B cell (primary cell): Measurements from ENCODE around the gene RASAL3. TPM values are rescaled to one million over a fixed set of nuclear protein-coding genes. Genes with fewer than 3 reads are reported as not detected.

ENCODE experiments used
- ATAC-seq: fragments of 200-7000 bp; cut with Tn5 transposase; one replicate; pipeline ENCODE4 v1.10.0; 2021; ENCODE audit warnings: low read depth, mild to moderate bottlenecking, moderate number of reproducible peaks, moderate library complexity
- CTCF ChIA-PET: fragments of 350-600 bp; sonication (Branson Sonifier 250); formaldehyde crosslinking; loops from one replicate; lab custom pipeline; 2021; ENCODE audit warnings: antibody characterized with exemption, inconsistent platforms; lab: Charles Lee
- POLR2A ChIA-PET: fragments of 350-600 bp; sonication (Branson Sonifier 250); formaldehyde crosslinking; loops from one replicate; lab custom pipeline; 2021; ENCODE audit warnings: antibody characterized with exemption; lab: Charles Lee
- DNase-seq: peaks from one replicate; pipeline ENCODE4 v3.0.0; 2013
- H2AFZ ChIP-seq: 2 replicates; pipeline ENCODE4 v1.6.1; 2012; ENCODE audit warnings: mild to moderate bottlenecking, low read depth, low read length; ENCODE audit not compliant: insufficient read depth, poor library complexity, severe bottlenecking
- H3K27ac ChIP-seq, 2 donors: 1 replicate in 1 of 2; 2 replicates in 1 of 2; pipeline ENCODE4 v1.5.1; 2012 to 2013; ENCODE audit warnings: low read length in 2 of 2, mild to moderate bottlenecking in 2 of 2, moderate library complexity in 1 of 2
- H3K27me3 ChIP-seq, 4 experiments: fragments of 200-600 bp in 1 of 4; sonication (generic) in 1 of 4; replicated peaks in 1 of 4; 1 replicate in 2 of 4; 2 replicates in 2 of 4; pipeline versions ENCODE4 v1.6.1 to v1.7.0; 2013 to 2016; ENCODE audit warnings: low read length in 3 of 4, mild to moderate bottlenecking in 2 of 4, mixed read lengths in 1 of 4, moderate library complexity in 1 of 4; ENCODE audit not compliant: insufficient read depth in 4 of 4, control insufficient read depth in 3 of 4; ENCODE audit errors: control extremely low read depth in 1 of 4
- H3K36me3 ChIP-seq, 2 experiments: replicated peaks in 1 of 2; 1 replicate in 1 of 2; 2 replicates in 1 of 2; pipeline versions ENCODE4 v1.6.1 to v1.7.1; 2013; ENCODE audit warnings: low read length in 1 of 2; ENCODE audit not compliant: insufficient read depth in 2 of 2, control insufficient read depth in 1 of 2; ENCODE audit errors: control extremely low read depth in 1 of 2, extremely low read depth in 1 of 2
- H3K4me1 ChIP-seq, 2 donors: fragments of 200-600 bp in 1 of 2; sonication (generic) in 1 of 2; 1 replicate in 1 of 2; 2 replicates in 1 of 2; pipeline versions ENCODE4 v1.5.1 to v1.6.1; 2013 to 2017; ENCODE audit warnings: low read length in 2 of 2; ENCODE audit not compliant: control insufficient read depth in 2 of 2, insufficient read depth in 2 of 2
- H3K4me2 ChIP-seq: replicated peaks from 2 replicates; pipeline ENCODE3; 2012; ENCODE audit warnings: mild to moderate bottlenecking, low read depth, low read length; ENCODE audit not compliant: poor library complexity, severe bottlenecking
- H3K4me3 ChIP-seq, 5 experiments: fragments of 200-600 bp in 1 of 5; sonication (generic) in 1 of 5; 1 replicate in 3 of 5; 2 replicates in 2 of 5; pipeline versions ENCODE4 v1.5.1 to v1.7.0; 2011 to 2016; ENCODE audit warnings: low read length in 4 of 5, mild to moderate bottlenecking in 4 of 5, low read depth in 2 of 5, control low read depth in 1 of 5, moderate library complexity in 1 of 5; ENCODE audit not compliant: insufficient read depth in 1 of 5; ENCODE audit errors: control extremely low read depth in 1 of 5, extremely low read depth in 1 of 5
- H3K79me2 ChIP-seq: fragments of 200-600 bp; sonication (generic); one replicate; pipeline ENCODE4 v1.6.0; 2016; ENCODE audit warnings: low read length; ENCODE audit not compliant: control insufficient read depth, insufficient read depth
- H3K9ac ChIP-seq: fragments of 200-600 bp; sonication (generic); 2 replicates; pipeline ENCODE4 v1.6.1; 2017; ENCODE audit warnings: mild to moderate bottlenecking, low read length, moderate library complexity
- H3K9me3 ChIP-seq, 3 donors: one replicate each; pipeline versions ENCODE4 v1.6.1 to v1.7.1; 2013; ENCODE audit warnings: low read length in 2 of 3; ENCODE audit not compliant: control insufficient read depth in 2 of 3, insufficient read depth in 1 of 3; ENCODE audit errors: control extremely low read depth in 1 of 3
- H4K20me1 ChIP-seq: 2 replicates; pipeline ENCODE4 v1.6.0; 2012; ENCODE audit warnings: mild to moderate bottlenecking, low read length; ENCODE audit not compliant: insufficient read depth, control insufficient read depth, poor library complexity, severe bottlenecking
- H3K27ac Mint-ChIP-seq: one replicate; pipeline ENCODE4 v1.8.0; 2021; ENCODE audit warnings: mixed read lengths
- H3K27me3 Mint-ChIP-seq: one replicate; pipeline ENCODE4 v1.8.0; 2021; ENCODE audit warnings: mixed read lengths
- H3K4me1 Mint-ChIP-seq: one replicate; pipeline ENCODE4 v1.8.0; 2021; ENCODE audit warnings: mixed read lengths
- H3K4me3 Mint-ChIP-seq: one replicate; pipeline ENCODE4 v1.8.0; 2021; ENCODE audit warnings: mixed read lengths
- H3K9me3 Mint-ChIP-seq: one replicate; pipeline ENCODE4 v1.8.0; 2022; ENCODE audit warnings: mixed read lengths; ENCODE audit not compliant: insufficient read depth
- EZH2 ChIP-seq: IDR thresholded peaks from 2 replicates; pipeline ENCODE4 v1.6.1; 2012; ENCODE audit warnings: borderline replicate concordance, low read depth, mild to moderate bottlenecking, moderate library complexity, low read length; ENCODE audit not compliant: insufficient read depth, poor library complexity, severe bottlenecking
- WGBS: methylation state at CpG from one replicate; pipeline ENCODE4 v1.1.5; 2013; ENCODE audit warnings: missing lambda C conversion rate; ENCODE audit not compliant: insufficient coverage; 5-methylcytosine and 5-hydroxymethylcytosine counted together
- intact Hi-C: fragments of 100-400 bp; cut with micrococcal nuclease; formaldehyde crosslinking; loops from one replicate; pipeline ENCODE4 v1.10.0; 2022
- polyA plus RNA-seq: library from polyadenylated mRNA; depleted of rRNA; stranded (reverse); fragments of >200 nt; gene quantifications from 2 replicates; pipeline ENCODE4 v1.2.3, GENCODE V29; 2012
- total RNA-seq, 2 donors: library from RNA; stranded (reverse); fragments of 120-200 nt in 1 of 2; gene quantifications; 1 replicate in 1 of 2; 2 replicates in 1 of 2; pipeline versions ENCODE4 v1.2.3 to v1.2.4, GENCODE V29; 2013 to 2022
- TF ChIP-seq, protein P1 (sequence below): fragments of 200-600 bp; IDR thresholded peaks from one replicate; pipeline ENCODE4 v1.8.0; 2022; ENCODE audit warnings: antibody characterized with exemption, mild to moderate bottlenecking

The RASAL3 gene
- total and polyA plus RNA-seq, 2 donors (not counting 1 experiment from before 2014, with no cell fraction given), result 95.3 to 154 TPM

DNA sequence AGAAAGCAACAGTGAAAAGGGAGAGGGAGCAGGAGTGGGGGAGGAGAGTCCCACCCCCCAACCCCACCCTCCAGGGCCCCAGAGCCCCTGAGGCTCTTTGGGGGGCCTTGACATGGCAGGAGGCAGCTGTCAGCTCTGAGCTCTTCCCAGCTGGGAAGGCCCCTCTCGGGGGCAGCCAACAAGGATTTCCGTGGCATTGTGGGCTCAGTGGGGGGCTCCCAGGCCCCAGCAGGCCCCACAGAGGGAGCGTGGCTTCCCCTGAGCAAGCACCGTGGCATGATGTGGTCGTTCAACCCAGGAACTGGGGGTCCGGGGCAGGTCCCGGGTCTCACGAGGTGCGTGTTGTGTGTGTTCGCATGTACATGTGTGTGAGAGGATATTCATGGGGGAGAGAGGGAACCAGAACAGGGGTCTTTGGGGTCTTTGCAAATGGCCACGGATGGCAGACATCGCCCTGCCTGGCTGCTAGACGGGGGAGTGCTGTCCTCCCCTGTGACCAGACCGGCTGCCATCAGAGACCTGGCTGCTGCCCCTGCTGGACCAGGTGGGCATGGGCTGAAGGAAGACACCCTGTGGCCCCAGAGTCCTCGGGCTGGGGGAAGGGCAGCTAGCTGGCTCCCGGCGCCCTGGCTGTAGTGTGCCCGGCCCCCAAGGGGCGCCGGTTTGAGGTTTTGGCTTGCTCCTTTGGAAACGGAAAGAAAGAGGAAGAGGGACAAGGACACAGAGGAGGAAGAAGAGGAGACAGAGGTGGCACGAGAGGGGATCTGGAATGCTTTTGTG lies 41.9 kb downstream of the RASAL3 start:
- ChIA-PET CTCF (interaction anchor here (0.7 to 7.9 kb wide), 2 partner anchors 14 to 131 kb away, joined by 3 to 145 read pairs; no protein-coding TSS in a partner anchor), POLR2A (no interaction called here)
- TF ChIP-seq EZH2, result no peak
- H3K4me3 Mint-ChIP-seq, result no peak overlapping the region
- ATAC-seq (no peak), DNase-seq (no peak)
- H3K9me3 Mint-ChIP-seq, result no peaks in the 10 kb centered on the region
- Histone ChIP-seq H3K4me1 (peaks cover 11 to 17% of the 10 kb centered on the region in 2 donors), H3K27ac (no peak overlapping the region), H2AFZ (no peak overlapping the region), H4K20me1 (peaks cover 16% of the 10 kb centered on the region), H3K36me3 (peaks cover 2 to 40% of the 10 kb centered on the region in 2 experiments), H3K27me3 (no peaks in the 10 kb centered on the region), H3K9me3 (peaks cover 0 to 9% (median 0%) of the 10 kb centered on the region in 3 donors), H3K9ac (no peak overlapping the region), H3K79me2 (peaks cover 12% of the 10 kb centered on the region), H3K4me2 (no peak overlapping the region), H3K4me3 (no peak overlapping the region)
- WGBS, result 82% methylated on average over 22 of the region's 22 CpGs
- H3K27ac Mint-ChIP-seq, result no peak overlapping the region
- intact Hi-C loops, result no loop called here
- H3K27me3 Mint-ChIP-seq, result no peaks in the 10 kb centered on the region
- peaks cover 21% of the 10 kb centered on the region for H3K4me1 Mint-ChIP-seq

DNA sequence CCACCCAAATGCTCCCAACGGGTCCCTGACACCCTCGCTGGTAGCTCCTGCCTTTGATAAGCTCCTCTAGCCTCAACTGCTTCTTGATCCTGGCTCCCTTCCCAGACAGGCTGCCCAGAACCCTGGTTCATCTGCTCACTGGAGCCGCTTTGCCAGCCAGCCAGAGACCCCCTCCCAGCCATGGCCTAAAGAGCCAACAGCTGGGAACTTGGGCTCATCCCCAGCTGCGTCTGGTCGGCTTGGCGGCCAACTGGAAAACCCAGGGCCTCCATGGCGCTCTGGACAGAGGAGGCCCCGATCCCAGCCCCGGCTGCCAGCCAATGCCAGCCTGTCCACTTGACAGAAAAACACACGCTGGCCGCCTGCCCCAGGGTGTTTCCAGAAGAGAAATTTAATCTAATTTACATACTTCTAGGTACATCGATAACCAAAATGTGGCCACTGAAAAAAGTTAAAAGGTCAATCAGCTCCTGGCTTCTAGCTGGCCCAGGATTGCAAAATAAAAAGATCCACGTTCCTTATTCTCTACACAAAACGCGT lies 42.6 kb downstream of the RASAL3 start:
- DNase-seq (no peak), ATAC-seq (no peak)
- ChIA-PET CTCF (interaction anchor here (0.7 to 7.9 kb wide), 3 partner anchors 13 to 132 kb away, joined by 3 to 145 read pairs (median 3); no protein-coding TSS in a partner anchor), POLR2A (no interaction called here)
- Mint-ChIP-seq H3K9me3 (no peaks in the 10 kb centered on the region), H3K4me1 (peaks cover 28% of the 10 kb centered on the region), H3K4me3 (no peak overlapping the region), H3K27ac (no peak overlapping the region), H3K27me3 (no peaks in the 10 kb centered on the region)
- H3K79me2 ChIP-seq, result peaks cover 19% of the 10 kb centered on the region
- no peak overlapping the region for H2AFZ ChIP-seq
- TF ChIP-seq, protein P1, sequence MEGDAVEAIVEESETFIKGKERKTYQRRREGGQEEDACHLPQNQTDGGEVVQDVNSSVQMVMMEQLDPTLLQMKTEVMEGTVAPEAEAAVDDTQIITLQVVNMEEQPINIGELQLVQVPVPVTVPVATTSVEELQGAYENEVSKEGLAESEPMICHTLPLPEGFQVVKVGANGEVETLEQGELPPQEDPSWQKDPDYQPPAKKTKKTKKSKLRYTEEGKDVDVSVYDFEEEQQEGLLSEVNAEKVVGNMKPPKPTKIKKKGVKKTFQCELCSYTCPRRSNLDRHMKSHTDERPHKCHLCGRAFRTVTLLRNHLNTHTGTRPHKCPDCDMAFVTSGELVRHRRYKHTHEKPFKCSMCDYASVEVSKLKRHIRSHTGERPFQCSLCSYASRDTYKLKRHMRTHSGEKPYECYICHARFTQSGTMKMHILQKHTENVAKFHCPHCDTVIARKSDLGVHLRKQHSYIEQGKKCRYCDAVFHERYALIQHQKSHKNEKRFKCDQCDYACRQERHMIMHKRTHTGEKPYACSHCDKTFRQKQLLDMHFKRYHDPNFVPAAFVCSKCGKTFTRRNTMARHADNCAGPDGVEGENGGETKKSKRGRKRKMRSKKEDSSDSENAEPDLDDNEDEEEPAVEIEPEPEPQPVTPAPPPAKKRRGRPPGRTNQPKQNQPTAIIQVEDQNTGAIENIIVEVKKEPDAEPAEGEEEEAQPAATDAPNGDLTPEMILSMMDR, result no peak
- no peak for TF ChIP-seq EZH2
- no peak overlapping the region for H3K4me2 ChIP-seq
- peaks cover 0 to 9% (median 0%) of the 10 kb centered on the region in 3 donors for H3K9me3 ChIP-seq
- no peak overlapping the region for H3K9ac ChIP-seq
- no peak overlapping the region for H3K4me3 ChIP-seq
- H3K36me3 ChIP-seq, result peaks cover 2 to 33% of the 10 kb centered on the region in 2 experiments
- intact Hi-C loops, result no loop called here
- peaks cover 18 to 24% of the 10 kb centered on the region in 2 donors for H3K4me1 ChIP-seq
- H3K27me3 ChIP-seq, result no peaks in the 10 kb centered on the region
- H4K20me1 ChIP-seq, result peaks cover 16% of the 10 kb centered on the region
- WGBS, result 97% methylated on average over 10 of the region's 15 CpGs
- H3K27ac ChIP-seq, result no peak overlapping the region
